SIG-M5 treated with dmso at 0.1 percent for 504 hours (cell line): ENCODE data around the gene SMYD3.
"Not testable (repeated sequence)": the region's sequence is repeated elsewhere in the genome, so short reads cannot be mapped to it uniquely, and the experiment has no call there.

ENCODE experiments used
- DNase-seq: peaks from one replicate; lab custom pipeline; 2025; ENCODE audit not compliant: unreplicated experiment; lab: John Stamatoyannopoulos, UW

The SMYD3 gene

DNA sequence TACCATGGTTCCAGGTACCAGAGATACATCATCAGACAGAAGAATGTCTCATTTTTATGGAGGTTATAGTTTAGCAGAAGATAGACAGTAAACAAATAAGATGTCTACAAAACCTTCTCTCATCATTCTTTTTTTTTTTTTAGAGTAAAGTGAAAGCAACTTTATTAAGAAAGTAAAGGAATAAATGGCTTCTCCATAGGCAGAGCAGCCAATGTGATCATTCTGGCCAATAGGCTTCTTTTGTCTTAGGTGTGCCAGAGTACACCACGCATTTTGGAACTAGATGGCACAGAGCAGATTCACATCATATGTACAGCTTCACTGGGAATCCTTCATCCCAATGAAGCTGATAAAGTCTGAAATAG is 428.2 kb downstream of the SMYD3 start:
- no peak for DNase-seq

DNA sequence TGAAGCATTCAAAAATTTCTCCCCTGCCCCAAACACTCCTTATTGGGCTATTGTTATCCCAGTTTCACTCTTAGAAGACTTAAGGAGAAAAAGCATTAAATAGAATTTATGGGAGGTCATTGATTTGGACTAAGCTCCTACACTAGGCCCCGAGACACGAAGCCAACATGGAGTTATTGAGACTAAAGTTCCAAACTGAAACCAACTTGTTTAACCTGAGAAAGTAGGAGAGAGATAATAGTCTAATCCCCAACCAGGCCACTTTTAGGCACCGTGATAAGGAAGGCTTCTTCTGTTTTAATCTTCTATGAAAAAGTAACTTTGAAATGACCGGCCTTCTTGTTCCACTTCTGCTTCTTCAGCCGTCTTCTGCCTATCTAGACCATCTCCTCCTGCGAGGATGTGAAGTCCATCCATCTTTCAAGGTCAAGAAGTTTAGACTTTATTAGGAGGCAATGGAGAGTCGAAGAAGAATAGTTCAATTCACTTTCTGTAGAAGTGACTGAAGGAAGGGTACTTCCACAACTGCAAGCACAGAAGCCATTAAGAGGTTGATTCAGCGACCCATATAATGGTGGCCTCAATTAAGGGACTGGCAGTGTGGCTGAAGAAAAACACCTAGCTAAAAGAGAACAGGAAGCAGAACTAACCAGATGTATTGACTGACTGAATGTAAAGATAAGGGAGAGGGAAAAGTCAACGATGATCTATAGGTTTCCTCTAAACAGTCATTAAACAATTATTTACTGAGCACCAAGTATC is 428.8 kb downstream of the SMYD3 start:
- peak; percentile 19 for DNase-seq

DNA sequence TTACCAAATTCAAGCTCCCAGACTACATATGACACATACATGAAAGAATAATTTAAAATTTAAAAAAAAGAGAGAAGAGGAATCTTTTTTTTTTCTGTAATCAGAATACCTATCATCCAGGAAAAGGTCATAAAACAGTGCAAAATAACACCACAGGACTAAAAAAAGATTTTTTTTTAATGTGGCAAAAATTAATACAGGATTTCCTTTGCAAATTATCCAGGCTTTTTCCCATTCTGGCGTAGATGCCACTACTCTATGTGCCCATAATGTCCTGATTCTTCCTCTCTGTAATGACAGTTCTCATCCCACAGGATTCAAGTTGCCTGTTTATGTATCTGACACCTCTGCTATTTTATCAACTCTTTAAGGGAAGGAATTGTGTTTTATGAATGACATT is 429.6 kb downstream of the SMYD3 start:
- no peak for DNase-seq

DNA sequence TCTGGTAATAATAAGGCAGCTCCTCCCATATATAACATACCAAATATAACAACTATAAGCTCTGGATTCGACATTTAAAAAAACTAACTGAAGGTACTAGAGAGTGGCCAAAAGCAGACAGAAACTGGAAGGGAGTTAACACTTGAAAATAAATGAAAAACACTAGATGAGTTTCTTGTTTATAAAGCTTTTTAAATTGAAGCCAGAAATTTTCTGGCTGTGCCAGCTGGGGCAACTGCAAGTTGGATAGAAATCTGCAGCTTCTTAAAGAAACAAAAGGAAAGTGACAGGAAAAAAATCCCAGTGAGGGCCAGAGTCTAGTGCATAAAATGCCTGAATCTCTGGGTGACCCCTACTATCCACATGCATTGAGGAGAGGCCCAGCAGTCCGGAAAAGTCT is 432.7 kb downstream of the SMYD3 start:
- no peak for DNase-seq

DNA sequence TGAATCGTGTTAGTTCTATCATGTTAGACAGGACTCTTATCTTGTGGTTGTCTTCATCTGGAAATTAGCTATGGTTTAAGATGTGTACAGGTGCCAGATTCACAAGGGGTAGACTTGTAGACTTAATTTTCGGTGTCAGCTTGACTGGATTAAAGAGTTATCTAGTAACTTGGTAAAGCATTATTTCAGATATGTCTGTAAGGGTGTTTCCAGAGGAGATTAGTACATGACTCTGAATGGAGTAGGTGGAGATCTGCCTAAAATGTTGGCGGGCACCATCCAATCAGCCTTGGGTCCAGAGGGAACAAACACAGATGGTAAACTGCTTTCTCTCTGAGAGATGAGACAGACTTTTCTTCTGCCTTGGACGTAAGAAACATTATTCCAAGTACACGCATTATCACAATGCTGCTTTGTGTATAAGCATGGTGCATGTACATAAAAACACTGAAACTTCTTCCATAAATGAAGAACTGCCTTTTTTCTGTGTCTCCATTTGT is 434.6 kb downstream of the SMYD3 start:
- no peak for DNase-seq

DNA sequence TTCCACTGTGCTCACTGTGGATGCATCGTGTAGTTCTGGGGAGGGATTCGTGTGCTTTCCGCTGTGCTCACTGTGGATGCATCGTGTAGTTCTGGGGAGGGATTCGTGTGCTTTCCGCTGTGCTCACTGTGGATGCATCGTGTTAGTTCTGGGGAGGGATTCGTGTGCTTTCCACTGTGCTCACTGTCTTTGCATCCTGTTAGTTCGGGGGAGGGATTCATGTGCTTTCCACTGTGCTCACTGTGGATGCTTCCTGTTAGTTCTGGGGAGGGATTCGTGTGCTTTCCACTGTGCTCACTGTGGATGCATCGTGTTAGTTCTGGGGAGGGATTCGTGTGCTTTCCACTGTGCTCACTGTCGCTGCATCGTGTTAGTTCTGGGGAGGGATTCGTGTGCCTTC is 435.1 kb downstream of the SMYD3 start:
- not testable (repeated sequence) for DNase-seq

DNA sequence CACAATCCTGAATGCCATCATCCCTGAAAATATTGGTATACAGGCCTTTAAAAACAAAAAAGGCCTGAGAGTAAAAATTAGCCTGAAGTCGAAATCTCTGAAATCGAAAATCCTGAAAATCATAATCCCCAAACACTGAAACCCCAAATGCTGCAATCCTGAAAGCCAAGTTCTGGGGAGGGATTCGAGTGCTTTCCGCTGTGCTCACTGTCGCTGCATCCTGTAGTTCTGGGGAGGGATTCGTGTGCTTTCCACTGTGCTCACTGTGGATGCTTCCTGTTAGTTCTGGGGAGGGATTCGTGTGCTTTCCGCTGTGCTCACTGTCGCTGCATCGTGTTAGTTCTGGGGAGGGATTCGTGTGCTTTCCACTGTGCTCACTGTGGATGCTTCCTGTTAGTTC is 435.5 kb downstream of the SMYD3 start:
- DNase-seq = not testable (repeated sequence)

GRCh38 chr1:246069581-246069980 is 437.5 kb downstream of the SMYD3 start:
- no peak for DNase-seq

DNA sequence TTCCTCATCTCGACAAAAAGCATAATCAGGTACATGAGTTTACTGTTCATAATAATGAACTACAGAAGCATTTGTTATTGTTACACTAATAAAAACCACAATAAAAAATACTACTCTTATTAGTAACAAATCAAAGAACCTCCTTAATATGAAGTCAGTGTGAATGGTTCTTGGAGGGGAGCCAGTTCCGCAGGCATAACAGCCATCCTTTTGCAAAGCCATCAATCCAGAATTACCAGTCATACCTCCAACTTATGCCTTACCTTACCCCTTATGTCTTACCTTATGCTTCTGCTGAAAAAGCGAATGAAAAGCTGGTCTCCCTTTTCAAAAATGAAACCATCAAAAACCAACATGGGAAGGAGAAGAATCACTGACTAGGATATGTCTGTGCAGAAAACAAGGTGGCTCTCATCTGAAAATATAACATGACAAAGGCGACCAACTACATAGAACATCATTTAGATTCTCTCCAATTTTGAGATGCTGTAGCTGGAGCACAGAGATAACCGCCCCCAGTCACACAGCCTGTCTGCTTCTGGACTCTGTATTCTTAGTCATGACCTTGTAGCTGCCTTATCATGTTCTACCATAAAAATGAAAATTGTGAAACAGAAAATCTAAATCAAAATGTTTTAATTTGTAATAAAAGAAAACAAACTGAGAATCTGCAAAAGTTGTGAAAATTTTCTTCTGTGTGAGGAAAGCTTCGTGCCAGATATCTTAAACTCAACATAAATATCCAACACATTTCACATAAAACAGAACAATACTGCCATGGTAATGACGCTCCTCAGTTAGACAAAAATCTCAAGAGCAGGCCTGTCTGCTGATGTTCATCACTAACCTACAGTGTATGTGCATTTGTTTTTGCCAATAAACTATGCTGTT is 438.2 kb downstream of the SMYD3 start:
- DNase-seq = no peak

- DNase-seq = no peak
Measured at GRCh38 chr1:246068217-246068512, 438.9 kb downstream of the SMYD3 start.

DNA sequence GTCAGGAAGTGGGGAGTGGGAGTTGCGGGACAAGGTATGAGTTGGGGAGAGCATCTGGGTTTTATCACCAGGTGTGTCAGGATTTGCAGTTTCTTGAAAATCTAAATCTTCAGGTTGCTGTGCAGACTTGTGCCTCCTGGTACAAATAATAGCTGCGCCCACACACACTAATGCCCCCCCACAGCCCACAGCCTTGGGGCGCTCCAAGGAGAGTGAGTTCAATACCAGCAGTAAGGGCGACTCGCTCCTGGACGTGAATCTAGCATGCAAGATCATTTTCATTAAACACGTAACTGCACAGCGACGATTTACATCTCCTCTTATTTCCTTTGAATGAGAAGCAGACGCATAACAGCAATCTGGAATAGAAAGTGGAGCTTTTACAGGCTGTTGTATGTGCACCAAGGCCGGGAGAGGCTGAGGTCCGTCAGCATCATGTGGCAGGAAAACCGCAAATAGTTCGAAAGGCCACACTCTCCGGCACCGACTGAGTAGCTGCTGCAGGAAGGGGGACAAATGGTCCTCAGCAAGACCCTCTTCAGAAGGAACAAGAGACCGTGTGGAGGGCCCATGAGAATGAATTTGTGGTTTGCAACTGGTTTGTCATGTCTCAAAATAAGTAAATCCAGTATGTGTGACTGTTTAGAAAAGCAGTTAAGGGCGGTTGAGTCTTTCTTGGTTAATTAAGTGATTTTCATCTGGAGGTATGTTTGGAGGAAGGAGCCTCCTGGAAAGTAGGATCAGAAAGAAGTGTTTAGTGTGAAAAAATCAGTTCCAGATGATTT is 439.5 kb downstream of the SMYD3 start:
- DNase-seq = no peak

- no peak for DNase-seq
Measured at GRCh38 chr1:246066573-246066972, 440.5 kb downstream of the SMYD3 start.

GRCh38 chr1:246065592-246065991 is 441.5 kb downstream of the SMYD3 start:
- DNase-seq = no peak

GRCh38 chr1:246064891-246065290 is 442.2 kb downstream of the SMYD3 start:
- DNase-seq = no peak

DNA sequence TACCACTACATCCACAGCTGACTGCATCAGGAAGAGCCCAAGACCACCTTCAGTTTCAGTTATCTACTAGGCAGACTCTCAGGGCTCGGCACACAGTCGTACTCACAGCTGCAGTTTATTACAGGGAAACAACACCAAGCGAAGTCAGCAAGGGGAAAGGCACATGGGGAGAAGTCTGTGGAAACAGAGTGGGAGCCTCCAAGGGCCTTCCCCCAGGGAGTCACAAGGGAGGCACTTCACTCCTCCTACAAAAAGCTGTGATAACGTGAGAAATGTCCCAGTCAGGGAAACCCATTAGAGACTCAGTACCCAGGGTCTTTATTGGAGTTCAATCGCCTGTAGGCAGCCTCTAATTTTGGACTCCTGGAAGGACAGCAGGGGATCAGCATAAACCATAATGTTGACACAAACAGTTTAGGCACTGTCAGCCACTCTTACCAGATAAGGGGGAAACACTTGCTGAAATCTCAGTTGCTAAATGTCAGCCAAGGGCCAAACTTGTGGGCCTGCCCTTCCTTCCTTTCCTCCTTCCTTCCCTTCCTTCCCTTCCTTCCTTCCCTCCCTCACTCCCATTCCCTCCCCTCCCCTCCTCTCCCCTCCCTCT is 444.0 kb downstream of the SMYD3 start:
- DNase-seq = no peak

- DNase-seq = no peak
Measured at GRCh38 chr1:246058466-246058865, 448.6 kb downstream of the SMYD3 start.

DNA sequence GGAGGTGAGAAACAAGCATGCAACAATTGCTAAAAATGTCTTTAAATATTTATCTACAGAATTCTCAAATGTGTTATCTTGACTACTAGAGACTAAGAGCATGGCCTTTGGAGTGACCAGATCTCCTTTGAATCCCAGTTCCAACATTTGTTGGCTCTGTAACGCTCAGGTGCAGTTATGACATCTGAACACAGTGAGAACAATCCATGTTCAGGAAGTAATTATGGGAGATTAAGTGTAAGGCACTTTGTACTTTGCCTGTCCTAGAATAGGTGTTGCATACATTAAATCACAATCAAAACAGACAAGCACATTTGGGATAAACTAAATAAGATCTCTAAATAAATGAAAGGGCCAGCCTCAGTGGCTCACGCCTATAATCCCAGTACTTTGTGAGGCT is 454.5 kb downstream of the SMYD3 start:
- no peak for DNase-seq

GRCh38 chr1:246051909-246052518 is 455.1 kb downstream of the SMYD3 start:
- DNase-seq = no peak

GRCh38 chr1:246048693-246049092 is 458.4 kb downstream of the SMYD3 start:
- DNase-seq = no peak

DNA sequence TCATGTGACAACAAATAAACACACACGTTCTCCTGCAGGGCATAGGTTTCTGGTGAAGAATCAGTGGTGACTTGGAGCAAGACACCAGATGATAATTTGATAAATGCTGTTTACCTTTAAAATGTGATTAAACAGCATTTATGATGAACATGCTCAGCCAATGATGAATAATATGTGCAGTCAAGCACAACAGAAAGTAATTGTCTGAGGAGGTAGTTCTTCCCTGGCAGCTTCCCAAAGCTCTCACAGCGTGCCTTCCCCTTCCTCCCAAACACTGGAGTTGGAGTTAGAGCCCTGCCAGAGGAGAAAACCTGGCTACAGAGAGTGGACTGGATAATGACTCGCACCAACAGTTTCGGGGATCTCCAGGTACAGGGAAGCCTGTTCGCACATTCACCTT is 463.5 kb downstream of the SMYD3 start:
- DNase-seq = no peak

GRCh38 chr1:246041360-246041759 is 465.7 kb downstream of the SMYD3 start:
- no peak for DNase-seq
